22Rv1 (cell line): Measurements from ENCODE around the gene AQP1.

Experiments used
- ZFX ChIP-seq: fragments of 450-650 bp; IDR thresholded peaks from 2 replicates; pipeline ENCODE4 v1.6.1; 2017; ENCODE audit warnings: antibody characterized with exemption, borderline replicate concordance
- TF ChIP-seq, protein P1 (sequence below): fragments of 450-650 bp; IDR thresholded peaks from 2 replicates; pipeline ENCODE4 v1.5.1; 2017; ENCODE audit warnings: mild to moderate bottlenecking

DNA sequence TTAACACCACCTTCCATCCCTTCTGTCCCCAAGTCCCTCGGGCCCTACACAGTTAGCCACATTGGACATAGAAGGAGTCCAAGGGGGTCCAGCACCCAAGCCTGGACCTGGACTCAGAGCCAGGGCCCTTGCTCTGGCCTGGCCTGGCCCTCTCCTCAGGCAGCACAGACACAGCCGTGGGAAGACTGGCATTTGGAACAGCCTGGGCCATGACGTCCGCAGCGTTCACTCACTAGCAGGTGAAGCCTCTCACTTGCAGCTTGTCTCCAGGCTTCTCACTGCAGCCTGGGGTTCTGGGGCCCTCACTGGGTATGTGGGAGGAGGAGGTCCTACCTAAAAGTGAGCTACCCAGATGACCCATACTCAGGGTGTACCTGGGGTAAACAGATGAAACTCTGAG is 33.7 kb upstream of the AQP1 start:
- TF ChIP-seq, protein P1, sequence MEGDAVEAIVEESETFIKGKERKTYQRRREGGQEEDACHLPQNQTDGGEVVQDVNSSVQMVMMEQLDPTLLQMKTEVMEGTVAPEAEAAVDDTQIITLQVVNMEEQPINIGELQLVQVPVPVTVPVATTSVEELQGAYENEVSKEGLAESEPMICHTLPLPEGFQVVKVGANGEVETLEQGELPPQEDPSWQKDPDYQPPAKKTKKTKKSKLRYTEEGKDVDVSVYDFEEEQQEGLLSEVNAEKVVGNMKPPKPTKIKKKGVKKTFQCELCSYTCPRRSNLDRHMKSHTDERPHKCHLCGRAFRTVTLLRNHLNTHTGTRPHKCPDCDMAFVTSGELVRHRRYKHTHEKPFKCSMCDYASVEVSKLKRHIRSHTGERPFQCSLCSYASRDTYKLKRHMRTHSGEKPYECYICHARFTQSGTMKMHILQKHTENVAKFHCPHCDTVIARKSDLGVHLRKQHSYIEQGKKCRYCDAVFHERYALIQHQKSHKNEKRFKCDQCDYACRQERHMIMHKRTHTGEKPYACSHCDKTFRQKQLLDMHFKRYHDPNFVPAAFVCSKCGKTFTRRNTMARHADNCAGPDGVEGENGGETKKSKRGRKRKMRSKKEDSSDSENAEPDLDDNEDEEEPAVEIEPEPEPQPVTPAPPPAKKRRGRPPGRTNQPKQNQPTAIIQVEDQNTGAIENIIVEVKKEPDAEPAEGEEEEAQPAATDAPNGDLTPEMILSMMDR, result no peak
- TF ChIP-seq ZFX, result no peak
